ENCODE results near the gene GPSM3.
A peak's percentile ranks its signal among the peaks of the same experiment; 100 is the strongest.

DNA sequence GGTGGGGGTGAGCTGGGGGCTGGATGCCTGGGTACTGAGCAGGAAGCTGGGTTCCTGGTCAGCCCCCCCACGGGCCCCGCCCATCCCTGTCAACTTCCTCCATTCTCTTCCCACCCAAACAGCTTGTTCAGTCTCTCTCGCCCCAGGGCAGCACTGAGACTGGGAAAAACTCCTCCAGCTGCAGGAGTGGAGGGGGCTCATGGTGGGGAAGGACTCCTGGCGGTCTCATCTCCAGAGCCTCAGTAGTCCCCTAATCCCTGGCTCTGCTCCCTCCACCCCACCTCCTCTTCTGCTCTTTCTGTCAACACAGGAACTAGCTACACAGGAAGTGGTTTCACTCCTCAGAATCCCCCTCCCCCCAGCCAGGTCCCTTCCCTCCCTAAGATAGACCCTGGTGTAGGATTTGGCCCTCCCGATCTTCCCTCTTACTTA is at the start of gene GPSM3:
- TF ChIP-seq, protein P1, sequence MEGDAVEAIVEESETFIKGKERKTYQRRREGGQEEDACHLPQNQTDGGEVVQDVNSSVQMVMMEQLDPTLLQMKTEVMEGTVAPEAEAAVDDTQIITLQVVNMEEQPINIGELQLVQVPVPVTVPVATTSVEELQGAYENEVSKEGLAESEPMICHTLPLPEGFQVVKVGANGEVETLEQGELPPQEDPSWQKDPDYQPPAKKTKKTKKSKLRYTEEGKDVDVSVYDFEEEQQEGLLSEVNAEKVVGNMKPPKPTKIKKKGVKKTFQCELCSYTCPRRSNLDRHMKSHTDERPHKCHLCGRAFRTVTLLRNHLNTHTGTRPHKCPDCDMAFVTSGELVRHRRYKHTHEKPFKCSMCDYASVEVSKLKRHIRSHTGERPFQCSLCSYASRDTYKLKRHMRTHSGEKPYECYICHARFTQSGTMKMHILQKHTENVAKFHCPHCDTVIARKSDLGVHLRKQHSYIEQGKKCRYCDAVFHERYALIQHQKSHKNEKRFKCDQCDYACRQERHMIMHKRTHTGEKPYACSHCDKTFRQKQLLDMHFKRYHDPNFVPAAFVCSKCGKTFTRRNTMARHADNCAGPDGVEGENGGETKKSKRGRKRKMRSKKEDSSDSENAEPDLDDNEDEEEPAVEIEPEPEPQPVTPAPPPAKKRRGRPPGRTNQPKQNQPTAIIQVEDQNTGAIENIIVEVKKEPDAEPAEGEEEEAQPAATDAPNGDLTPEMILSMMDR (IDR thresholded peaks at IDR 0.05; ENCODE audit: insufficient read depth, low read length): no peak
- peak; percentile 83 for TF ChIP-seq POLR2AphosphoS5 (IDR thresholded peaks at IDR 0.05; ENCODE audit: low read depth)

Data from HL-60 (cell line).